Activated CD8-positive, alpha-beta memory T cell treated with anti-CD3 and anti-CD28 coated beads, Interleukin-2, amount 10 ng/mL, durations not matched to agents 7 days and 5 days (primary cell): ENCODE results near the gene ATP2C2. TPM values are rescaled to one million over a fixed set of nuclear protein-coding genes. Genes with fewer than 3 reads are reported as not detected.

Experiments
- ATAC-seq: fragments of 150-1000 bp; cut with Tn5 transposase; one replicate; pipeline ENCODE4 v1.10.0; 2021; ENCODE audit warnings: moderate library complexity
- CTCF ChIA-PET: fragments of 350-600 bp; sonication (Branson Sonifier 250); formaldehyde crosslinking; loops from one replicate; lab custom pipeline; 2021; ENCODE audit warnings: antibody characterized with exemption; lab: Charles Lee
- DNase-seq: peaks from one replicate; pipeline ENCODE4 v3.0.0-alpha.2; 2020
- H3K27ac Mint-ChIP-seq: one replicate; pipeline ENCODE4 v1.8.0; 2021; ENCODE audit warnings: mild to moderate bottlenecking, mixed read lengths
- H3K27me3 Mint-ChIP-seq: one replicate; pipeline ENCODE4 v1.8.0; 2021; ENCODE audit warnings: mixed read lengths
- H3K36me3 Mint-ChIP-seq: one replicate; pipeline ENCODE4 v1.8.0; 2021; ENCODE audit warnings: mild to moderate bottlenecking, mixed read lengths
- H3K4me1 Mint-ChIP-seq: one replicate; pipeline ENCODE4 v1.8.0; 2021; ENCODE audit warnings: mixed read lengths
- H3K4me3 Mint-ChIP-seq: one replicate; pipeline ENCODE4 v1.8.0; 2021; ENCODE audit warnings: mild to moderate bottlenecking, moderate library complexity, mixed read lengths
- H3K9me3 Mint-ChIP-seq: one replicate; pipeline ENCODE4 v1.8.0; 2022; ENCODE audit warnings: low read depth, mixed read lengths
- total RNA-seq, 2 experiments: library from RNA; stranded (reverse); gene quantifications; one replicate each; pipeline ENCODE4 v1.2.3, GENCODE V29; 2021

ATP2C2 gene
- total RNA-seq, 2 experiments from 2014 or later: not detected

DNA sequence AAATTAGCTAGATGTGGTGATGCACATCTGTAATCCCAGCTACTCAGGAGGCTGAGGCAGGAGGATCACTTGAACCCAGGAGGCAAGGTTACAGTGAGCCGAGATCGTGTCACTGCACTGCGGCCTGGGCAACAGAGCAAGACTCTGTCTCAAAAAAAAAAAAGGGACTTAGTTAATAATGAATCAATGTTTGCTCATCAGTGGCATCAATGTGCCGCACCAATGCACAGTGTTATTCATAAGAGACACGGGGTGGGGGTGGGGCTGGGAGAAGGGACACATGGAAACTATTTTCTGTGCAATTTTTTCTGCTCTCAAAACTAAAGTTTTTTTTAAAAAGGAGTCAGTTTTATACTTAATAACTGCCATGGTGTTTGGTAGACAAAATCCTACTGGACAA lies 6.8 kb upstream of the ATP2C2 start:
- Mint-ChIP-seq H3K36me3 (no peaks in the 10 kb centered on the region), H3K4me1 (peaks cover 24% of the 10 kb centered on the region), H3K27me3 (peaks cover 25% of the 10 kb centered on the region), H3K9me3 (no peaks in the 10 kb centered on the region), H3K4me3 (no peak overlapping the region), H3K27ac (no peak overlapping the region)
- DNase-seq: no peak
- no peak for ATAC-seq
- CTCF ChIA-PET: no interaction called here

- no peak overlapping the region for H3K4me3 Mint-ChIP-seq
- peaks cover 31% of the 10 kb centered on the region for H3K27me3 Mint-ChIP-seq
- DNase-seq: no peak
- ATAC-seq: no peak
- no peak overlapping the region for H3K27ac Mint-ChIP-seq
- CTCF ChIA-PET: no interaction called here
- no peaks in the 10 kb centered on the region for H3K36me3 Mint-ChIP-seq
- H3K9me3 Mint-ChIP-seq: no peaks in the 10 kb centered on the region
- H3K4me1 Mint-ChIP-seq: peaks cover 19% of the 10 kb centered on the region
Measured at GRCh38 chr16:84362471-84362941, 5.8 kb upstream of the ATP2C2 start.

GRCh38 chr16:84366208-84366607 lies 2.1 kb upstream of the ATP2C2 start:
- Mint-ChIP-seq H3K9me3 (no peaks in the 10 kb centered on the region), H3K27ac (no peak overlapping the region), H3K36me3 (no peaks in the 10 kb centered on the region), H3K27me3 (peaks cover 61% of the 10 kb centered on the region), H3K4me3 (no peak overlapping the region), H3K4me1 (peaks cover 6% of the 10 kb centered on the region)
- CTCF ChIA-PET: interaction anchor here (0.5 kb wide), 1 partner anchor 1307 kb away, joined by 4 read pairs; no protein-coding TSS in a partner anchor
- ATAC-seq (no peak), DNase-seq (no peak)

GRCh38 chr16:84367297-84367680 lies 1.0 kb upstream of the ATP2C2 start:
- H3K4me3 Mint-ChIP-seq: no peak overlapping the region
- peaks cover 67% of the 10 kb centered on the region for H3K27me3 Mint-ChIP-seq
- ATAC-seq: no peak

DNA sequence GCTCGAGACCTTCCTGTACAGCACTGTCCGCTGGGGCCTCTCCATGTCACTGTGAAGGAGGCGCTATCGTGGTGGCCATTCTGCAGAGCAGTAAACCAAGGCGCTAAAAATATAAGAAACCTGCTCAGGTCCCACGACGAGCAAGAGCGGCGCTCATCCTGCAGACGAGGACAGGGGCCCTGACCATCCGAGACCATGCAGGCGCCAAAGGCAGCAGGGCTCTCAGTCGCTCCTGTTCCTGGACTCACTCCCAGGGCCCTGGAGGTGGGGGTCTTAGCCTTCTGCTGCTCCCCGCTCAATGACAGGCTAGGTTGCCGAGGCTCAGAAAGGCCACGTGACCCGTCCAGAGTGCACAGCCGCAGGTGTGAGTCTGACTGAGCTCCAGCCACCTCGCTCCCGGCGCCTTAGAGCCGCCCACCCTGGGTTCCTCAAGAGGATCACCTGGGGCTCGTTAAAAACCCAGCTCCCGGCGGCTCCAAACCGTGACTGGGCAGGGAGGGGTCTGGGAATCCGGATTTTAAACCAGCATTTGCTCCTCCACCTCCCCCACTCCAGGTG lies 509 bp upstream of the ATP2C2 start:
- Mint-ChIP-seq H3K27ac (no peak overlapping the region), H3K4me3 (no peak overlapping the region), H3K9me3 (no peaks in the 10 kb centered on the region), H3K36me3 (no peaks in the 10 kb centered on the region), H3K4me1 (peaks cover 6% of the 10 kb centered on the region), H3K27me3 (peaks cover 67% of the 10 kb centered on the region)
- CTCF ChIA-PET: no interaction called here
- ATAC-seq: no peak
- DNase-seq: no peak

More at GRCh38 chr16:84367297-84367680, 1.0 kb upstream of the ATP2C2 start:
- Mint-ChIP-seq H3K9me3 (no peaks in the 10 kb centered on the region), H3K4me1 (peaks cover 6% of the 10 kb centered on the region), H3K36me3 (no peaks in the 10 kb centered on the region), H3K27ac (no peak overlapping the region)
- CTCF ChIA-PET: no interaction called here
- no peak for DNase-seq

GRCh38 chr16:84369105-84369504 lies 767 bp downstream of the ATP2C2 start:
- CTCF ChIA-PET: interaction anchor here (0.7 to 1.2 kb wide), 3 partner anchors 10 to 137 kb away, joined by 3 to 4 read pairs (median 3); no protein-coding TSS in a partner anchor
- Mint-ChIP-seq H3K9me3 (no peaks in the 10 kb centered on the region), H3K27me3 (peaks cover 60% of the 10 kb centered on the region)

DNA sequence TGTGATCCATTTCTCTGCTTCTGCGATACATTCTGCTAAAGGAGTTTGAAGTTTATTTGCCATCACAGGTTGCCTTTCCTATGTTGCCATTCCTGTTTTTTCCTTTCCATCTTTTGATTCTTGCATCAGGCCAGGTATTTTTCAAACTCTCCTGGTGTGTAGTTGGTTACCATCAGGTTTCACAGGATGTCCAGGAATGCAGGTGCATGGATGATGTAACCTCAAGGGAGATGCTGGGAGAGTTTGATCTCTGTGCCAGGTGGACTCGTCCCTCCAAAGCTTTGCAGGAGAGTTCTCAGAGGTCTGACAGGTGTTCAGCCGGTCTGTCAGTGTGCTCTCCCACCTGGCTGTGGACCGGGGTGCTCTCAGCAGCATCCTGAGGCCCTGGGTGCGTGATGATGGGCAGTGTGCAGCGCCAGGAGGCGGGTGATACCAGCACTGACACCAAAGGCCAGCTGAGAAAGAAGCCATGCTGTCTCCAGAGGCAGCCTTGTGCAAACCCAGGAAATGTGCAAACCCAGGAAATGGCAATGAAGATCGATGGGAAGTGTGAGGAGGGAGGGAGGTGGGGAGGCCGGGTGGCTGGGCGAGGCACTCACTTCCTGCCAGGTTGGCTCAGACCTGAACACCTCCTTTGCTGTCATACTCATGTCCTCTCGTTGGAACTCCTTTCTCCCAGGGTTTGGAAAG lies 1.7 kb downstream of the ATP2C2 start:
- no peak overlapping the region for H3K27ac Mint-ChIP-seq
- no peak overlapping the region for H3K4me3 Mint-ChIP-seq

More at GRCh38 chr16:84369105-84369504, 767 bp downstream of the ATP2C2 start:
- Mint-ChIP-seq H3K36me3 (no peaks in the 10 kb centered on the region), H3K27ac (no peak overlapping the region), H3K4me1 (peaks cover 6% of the 10 kb centered on the region), H3K4me3 (no peak overlapping the region)
- DNase-seq (no peak), ATAC-seq (no peak)

DNA sequence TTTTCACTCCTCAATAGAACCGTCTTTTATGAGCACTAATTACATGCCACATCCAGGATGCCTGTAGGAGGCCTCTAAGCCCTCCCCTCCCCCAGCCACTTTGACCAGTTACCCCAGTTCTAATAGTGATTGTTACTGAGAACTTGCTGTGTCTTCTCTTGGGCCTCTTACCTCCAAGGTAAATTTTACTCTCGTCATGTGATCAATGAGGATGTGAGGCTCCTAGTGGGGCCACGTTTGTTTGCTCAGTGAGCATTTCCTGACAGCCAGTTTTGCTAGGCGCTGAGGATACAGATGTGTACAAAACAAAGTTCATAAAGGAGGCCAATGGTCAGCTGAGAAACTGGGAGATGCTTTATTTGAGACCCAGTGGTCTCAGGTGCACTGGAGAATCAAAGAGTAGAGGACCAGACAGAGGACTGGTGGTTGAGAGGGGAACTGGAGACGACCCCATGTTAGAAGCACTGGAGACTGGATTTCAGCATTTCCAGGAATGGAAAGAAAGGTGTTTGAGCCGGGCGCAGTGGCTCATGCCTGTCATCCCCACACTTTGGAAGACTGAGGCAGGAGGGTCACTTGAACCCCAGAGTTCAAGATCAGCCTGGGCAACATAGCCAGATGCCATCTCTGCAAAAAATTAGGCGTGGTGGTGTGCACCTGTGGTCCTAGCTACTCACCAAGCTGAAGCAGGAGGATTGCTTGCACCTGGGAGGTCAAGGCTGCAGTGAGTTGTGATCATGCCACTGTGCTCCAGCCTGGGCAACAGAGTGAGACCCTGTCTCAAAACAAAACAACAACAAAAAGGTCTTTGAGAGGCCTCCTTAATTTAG lies 2.6 kb downstream of the ATP2C2 start:
- no peak for ATAC-seq
- no peaks in the 10 kb centered on the region for H3K36me3 Mint-ChIP-seq
- H3K4me1 Mint-ChIP-seq: peaks cover 6% of the 10 kb centered on the region
- no peak overlapping the region for H3K4me3 Mint-ChIP-seq
- DNase-seq: no peak
- H3K9me3 Mint-ChIP-seq: no peaks in the 10 kb centered on the region
- H3K27ac Mint-ChIP-seq: no peak overlapping the region
- peaks cover 59% of the 10 kb centered on the region for H3K27me3 Mint-ChIP-seq
- CTCF ChIA-PET: no interaction called here

More for the DNA sequence above, 1.7 kb downstream of the ATP2C2 start:
- Mint-ChIP-seq H3K27me3 (peaks cover 54% of the 10 kb centered on the region), H3K9me3 (no peaks in the 10 kb centered on the region), H3K4me1 (peaks cover 6% of the 10 kb centered on the region), H3K36me3 (no peaks in the 10 kb centered on the region)
- ATAC-seq (no peak), DNase-seq (no peak)
- CTCF ChIA-PET: interaction anchor here (0.7 kb wide), 1 partner anchor 11 kb away, joined by 3 read pairs; no protein-coding TSS in a partner anchor

- Mint-ChIP-seq H3K27ac (no peak overlapping the region), H3K9me3 (no peaks in the 10 kb centered on the region), H3K27me3 (peaks cover 59% of the 10 kb centered on the region), H3K4me1 (peaks cover 6% of the 10 kb centered on the region), H3K4me3 (no peak overlapping the region), H3K36me3 (no peaks in the 10 kb centered on the region)
- DNase-seq (no peak), ATAC-seq (no peak)
- CTCF ChIA-PET: no interaction called here
Measured at GRCh38 chr16:84371553-84371865, 3.2 kb downstream of the ATP2C2 start.

DNA sequence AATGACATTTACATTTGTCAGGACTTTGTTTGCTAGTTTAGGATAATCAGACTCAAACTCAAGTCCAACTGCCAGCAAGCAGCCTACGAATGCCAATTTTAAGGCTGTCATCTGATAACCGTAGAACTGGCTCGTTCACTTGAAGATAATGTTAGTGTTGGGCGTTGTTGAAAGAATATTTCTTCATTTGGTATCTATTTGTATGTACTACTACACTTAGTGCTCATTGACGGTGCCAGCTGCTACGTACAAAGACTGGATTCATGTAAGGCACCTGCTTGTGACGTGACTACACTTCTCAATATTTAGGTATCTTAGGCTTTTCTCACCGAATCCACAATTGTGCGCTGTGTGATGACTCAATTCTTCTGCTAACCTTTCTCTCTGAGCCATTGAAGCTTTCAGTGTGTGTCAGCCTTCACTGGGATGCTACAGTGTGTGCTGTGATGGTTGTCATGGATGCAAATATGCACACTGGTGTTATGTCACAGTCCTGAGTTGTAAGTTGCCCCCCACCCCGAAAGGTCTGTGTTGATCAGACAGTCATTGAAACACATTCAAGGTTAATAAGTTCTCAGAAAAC lies 5.7 kb downstream of the ATP2C2 start:
- ATAC-seq (no peak), DNase-seq (no peak)
- no peaks in the 10 kb centered on the region for H3K9me3 Mint-ChIP-seq
- H3K36me3 Mint-ChIP-seq: no peaks in the 10 kb centered on the region
- no peak overlapping the region for H3K4me3 Mint-ChIP-seq
- H3K27me3 Mint-ChIP-seq: peaks cover 36% of the 10 kb centered on the region
- CTCF ChIA-PET: no interaction called here
- H3K27ac Mint-ChIP-seq: no peak overlapping the region
- H3K4me1 Mint-ChIP-seq: peaks cover 3% of the 10 kb centered on the region

GRCh38 chr16:84378099-84378498 lies 9.8 kb downstream of the ATP2C2 start:
- no peak overlapping the region for H3K27ac Mint-ChIP-seq
- no peak overlapping the region for H3K4me3 Mint-ChIP-seq
- DNase-seq: no peak
- CTCF ChIA-PET: no interaction called here
- peaks cover 24% of the 10 kb centered on the region for H3K27me3 Mint-ChIP-seq
- no peaks in the 10 kb centered on the region for H3K36me3 Mint-ChIP-seq
- peaks cover 2% of the 10 kb centered on the region for H3K4me1 Mint-ChIP-seq
- H3K9me3 Mint-ChIP-seq: peaks cover 4% of the 10 kb centered on the region
- no peak for ATAC-seq

GRCh38 chr16:84378567-84378966 lies 10.2 kb downstream of the ATP2C2 start:
- ATAC-seq (no peak), DNase-seq (no peak)
- Mint-ChIP-seq H3K4me1 (peaks cover 2% of the 10 kb centered on the region), H3K4me3 (no peak overlapping the region), H3K27ac (no peak overlapping the region), H3K9me3 (peaks cover 4% of the 10 kb centered on the region), H3K27me3 (peaks cover 24% of the 10 kb centered on the region), H3K36me3 (no peaks in the 10 kb centered on the region)
- CTCF ChIA-PET: no interaction called here

GRCh38 chr16:84379008-84379708 lies 10.8 kb downstream of the ATP2C2 start:
- no peak overlapping the region for H3K4me3 Mint-ChIP-seq
- no peaks in the 10 kb centered on the region for H3K36me3 Mint-ChIP-seq
- CTCF ChIA-PET: no interaction called here
- DNase-seq (no peak), ATAC-seq (no peak)
- H3K27ac Mint-ChIP-seq: no peak overlapping the region
- peaks cover 4% of the 10 kb centered on the region for H3K9me3 Mint-ChIP-seq
- H3K27me3 Mint-ChIP-seq: peaks cover 24% of the 10 kb centered on the region
- peaks cover 2% of the 10 kb centered on the region for H3K4me1 Mint-ChIP-seq
